HG02678 (cell line): ENCODE data around the gene STAT5B.

Experiments used
- ATAC-seq: cut with Tn5 transposase; IDR thresholded peaks from one replicate; pipeline ENCODE4 v1.9.1; 2021; ENCODE audit warnings: mild to moderate bottlenecking, moderate library complexity; ENCODE audit not compliant: unreplicated experiment

The STAT5B gene

DNA sequence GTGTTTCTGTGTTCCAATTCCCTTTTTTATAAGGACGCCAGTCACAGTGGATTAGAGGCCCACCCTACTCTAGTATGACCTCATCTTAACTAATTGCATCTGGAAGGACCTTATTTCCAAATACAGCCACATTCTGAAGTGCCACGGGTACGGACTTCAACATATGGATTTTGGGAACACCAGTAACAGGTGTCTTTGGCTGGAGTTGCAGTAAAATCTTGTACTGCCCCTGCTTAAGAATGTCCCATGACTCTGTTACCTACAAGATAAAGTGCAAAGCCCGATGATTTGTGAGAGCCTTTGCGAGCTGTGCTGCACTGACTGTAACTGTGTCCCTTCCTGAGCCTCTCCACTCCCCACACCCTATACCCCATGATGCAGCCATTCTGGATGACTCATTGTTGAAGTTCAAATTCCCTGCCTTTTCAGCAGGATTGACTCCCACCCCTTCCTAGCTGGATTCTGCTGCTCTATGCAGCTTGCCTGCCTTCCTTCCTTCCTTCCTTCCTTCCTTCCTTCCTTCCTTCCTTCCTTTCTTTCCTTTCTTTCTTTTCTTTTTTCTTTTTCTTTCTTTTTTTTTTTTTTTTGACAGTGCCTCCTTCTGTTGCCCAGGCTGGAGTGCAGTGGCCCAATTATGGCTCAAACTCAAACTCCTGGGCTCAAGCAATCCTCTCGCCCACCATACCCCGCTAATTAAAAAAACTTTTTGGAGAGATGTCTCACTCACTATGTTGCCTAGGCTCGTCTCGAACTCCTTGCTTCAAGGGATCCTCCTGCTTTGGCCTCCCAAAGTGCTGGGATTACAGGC, 93.1 kb downstream of the STAT5B start:
- no peak for ATAC-seq

DNA sequence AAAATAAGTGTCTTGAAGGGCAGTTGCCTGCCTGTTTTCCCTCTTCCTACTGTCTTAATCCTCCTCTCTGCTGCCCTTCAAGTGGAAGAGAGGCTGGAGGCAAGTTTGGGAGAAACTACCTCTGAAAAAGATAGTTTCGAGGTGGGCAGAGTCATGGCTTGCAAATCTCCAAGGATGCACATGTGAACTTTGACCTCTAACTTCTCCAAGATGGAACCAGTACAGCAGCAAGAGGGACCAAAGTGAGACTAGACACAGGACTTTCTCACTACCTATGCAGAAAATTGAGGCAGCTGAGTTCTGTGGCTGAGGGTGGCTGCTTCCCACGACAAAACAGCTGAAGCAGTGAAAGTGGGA, 94.4 kb downstream of the STAT5B start:
- ATAC-seq, result no peak

DNA sequence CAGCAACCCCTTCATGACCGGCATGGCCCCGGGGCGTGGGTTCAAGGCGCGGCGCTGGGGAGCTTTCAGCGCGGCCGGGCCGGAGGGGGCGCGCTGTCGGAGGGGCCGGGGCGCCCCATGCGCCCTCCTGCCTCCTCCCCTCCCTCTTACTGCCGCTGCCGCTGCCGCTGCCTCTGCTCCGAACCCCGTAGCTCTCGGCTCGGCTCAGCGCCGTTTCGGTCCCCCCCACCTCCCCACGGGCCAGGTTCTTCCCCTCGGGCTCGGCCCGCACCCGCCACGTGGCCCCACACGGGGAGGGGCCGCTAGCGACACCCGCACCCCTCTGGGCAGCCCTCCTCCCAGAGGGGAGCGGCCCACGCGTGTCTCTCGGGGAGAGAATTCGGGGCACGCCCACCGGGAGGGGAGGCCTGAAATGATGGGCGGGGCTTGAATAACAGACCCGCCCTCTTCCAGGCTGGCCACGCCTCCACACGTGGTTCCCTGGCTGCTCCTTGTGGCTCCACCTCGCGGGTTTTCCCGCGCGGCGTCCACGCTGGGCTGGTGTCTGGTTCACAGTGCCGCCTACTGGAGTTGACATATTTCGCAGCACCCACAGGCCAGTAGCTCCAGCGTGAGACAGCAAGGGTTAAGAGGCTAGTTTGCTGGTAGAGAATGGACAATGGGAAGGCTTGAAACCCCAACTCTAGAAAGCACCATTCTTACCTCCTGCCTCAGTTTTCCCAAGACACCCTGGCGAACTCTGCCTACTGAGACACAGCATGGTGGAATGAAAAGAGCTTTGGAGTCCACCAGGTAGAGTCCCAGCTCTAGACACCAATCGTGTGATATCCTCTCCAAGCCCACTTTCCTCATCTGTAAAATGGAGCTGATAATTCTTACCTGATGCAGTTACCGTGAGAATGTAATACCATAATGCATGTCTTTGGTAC, 95.0 kb downstream of the STAT5B start, which contains the start of gene KCNH4:
TSS of gene KCNH4 (minus strand) at position 221 of the 929 bp plus-strand sequence. CDS start at position 24, 197 bp downstream.
- peak; percentile 45 for ATAC-seq

DNA sequence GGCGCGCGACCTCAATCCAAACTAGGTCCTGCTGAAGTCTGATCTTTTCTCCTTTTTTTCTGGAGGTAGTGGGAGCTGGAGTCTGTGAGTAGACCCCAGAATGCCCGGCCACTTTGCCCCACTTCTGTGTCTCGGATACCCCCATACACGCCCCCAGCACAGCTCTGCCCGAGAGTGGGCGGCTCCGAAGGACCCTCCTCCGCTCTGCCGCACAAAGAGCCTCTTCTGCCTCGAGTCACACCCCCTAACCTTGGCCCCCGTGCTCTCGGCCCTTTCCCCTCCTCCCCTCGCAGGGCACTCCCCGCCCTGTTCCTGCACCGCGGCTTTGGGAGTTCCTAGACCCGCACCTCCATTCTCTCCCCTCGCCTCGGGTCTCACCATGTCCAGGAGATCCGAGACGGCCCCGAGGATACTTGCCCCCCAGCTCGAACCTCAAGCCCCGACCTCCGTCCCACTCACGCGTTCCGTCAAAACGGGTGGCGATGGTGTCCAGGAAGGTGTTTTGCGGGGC, 95.7 kb downstream of the STAT5B start:
- ATAC-seq, result no peak

DNA sequence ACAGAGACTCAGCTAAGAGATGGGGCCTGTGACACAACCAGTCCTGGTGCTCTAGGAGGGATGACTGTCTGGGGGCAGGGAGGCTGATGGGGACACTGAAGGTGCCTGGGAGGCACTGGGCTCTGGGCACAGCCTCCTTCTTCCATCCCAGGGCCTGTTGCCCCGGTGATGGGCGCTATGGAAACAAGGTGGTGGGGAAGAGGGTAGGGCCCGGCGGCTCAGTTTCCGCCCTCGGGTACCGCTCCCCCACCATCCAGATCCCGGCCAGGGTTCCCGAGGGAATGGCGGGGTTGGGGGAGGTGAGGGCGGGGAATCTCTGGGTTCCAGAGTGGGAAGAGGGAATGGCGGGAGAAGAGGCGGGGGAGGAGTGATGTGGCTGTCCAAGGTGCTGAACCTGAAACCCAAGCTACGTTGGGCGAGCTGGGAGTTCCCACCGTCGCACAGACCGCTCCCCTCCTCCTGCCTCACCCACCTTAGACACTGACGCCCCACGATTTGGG, 96.2 kb downstream of the STAT5B start:
- ATAC-seq, result no peak

DNA sequence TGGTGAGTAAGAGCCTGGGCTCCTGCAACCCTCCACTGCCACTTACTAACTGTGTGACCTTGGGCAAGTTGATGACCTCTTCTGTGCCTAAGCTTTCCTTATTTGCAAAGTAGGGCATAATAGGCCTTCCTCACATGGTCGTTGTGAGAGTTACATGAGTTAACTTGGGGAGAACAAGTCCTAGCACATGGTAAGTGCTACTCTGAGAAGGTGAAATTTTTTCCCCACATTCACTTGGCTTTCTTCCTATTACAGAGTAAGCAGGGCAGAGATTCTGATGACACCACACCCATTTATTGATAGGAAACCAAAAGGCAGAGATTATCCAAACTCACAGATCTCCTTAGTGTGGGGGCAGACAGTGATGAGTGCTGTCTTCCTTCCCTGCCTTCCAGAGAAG, 96.9 kb downstream of the STAT5B start:
- ATAC-seq, result no peak

DNA sequence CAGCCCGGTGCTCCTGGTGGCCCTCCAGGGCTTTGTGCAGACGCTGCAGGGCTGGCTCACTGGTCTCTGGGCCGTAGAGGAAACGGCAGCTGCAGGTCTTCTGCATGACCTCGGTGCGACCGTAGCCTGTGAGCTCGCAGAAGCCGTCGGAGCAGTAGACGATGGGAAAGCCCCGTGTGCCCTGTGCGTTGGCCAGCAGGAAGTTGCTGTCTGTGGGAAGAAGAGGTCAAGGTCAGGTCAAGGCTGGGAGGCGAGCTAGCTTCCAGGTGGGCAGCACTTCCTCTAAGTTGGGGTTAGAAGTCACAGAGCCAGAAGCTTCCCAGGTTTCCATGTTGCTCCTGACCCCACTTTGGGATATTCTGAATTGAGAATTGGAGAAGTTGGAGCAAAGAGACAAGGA, 97.4 kb downstream of the STAT5B start:
- ATAC-seq, result no peak

DNA sequence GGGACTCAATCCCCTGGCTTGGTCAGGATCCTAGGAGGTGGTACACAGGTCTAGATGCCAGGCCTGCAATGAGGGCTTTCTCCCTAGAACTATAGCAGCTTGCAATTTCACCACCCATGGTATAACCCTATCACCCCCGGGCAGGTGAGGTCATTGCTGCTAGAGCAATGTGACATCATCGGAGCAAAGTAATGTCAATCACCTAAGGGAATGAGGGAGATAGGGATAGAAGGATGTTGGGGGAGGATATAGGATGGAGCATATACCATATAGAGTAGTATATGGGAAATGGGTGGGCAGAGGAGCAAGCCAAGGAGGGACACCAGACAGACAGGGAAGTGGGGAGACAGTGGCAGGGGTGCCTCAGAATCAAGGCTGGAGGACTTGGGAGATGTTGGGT, 98.5 kb downstream of the STAT5B start:
- ATAC-seq, result no peak

DNA sequence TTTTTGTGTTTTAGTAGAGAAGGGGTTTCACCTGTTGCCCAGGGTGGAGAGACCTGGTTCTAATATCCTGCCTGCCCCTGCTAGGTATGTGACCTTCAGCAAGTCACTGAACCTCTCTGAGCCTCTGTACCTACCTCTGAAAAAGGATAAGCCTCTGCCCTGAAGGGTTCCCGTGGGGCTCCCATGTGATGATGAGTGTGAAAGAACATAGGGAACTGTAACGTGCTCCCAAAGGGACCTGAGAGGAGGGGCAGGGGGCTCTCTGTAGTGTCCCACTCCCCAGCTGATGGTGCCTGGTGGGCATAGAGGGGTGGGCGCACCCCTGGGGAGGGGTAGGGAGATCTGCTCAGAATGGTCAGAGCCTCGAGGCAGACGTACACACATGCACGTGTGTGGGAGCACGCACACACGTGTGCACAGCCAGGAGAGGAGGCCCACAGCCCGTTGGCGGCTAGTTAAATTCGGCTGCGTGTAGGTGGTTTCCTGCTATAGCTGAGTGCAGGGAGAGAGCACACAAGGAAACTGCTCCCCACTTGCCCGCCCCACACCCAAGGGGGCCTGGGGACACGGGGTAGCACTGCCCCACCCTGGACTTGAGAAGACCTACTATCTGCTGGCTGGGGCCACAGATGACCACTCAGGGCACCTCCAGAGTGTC, 101.9 kb downstream of the STAT5B start:
- no peak for ATAC-seq

DNA sequence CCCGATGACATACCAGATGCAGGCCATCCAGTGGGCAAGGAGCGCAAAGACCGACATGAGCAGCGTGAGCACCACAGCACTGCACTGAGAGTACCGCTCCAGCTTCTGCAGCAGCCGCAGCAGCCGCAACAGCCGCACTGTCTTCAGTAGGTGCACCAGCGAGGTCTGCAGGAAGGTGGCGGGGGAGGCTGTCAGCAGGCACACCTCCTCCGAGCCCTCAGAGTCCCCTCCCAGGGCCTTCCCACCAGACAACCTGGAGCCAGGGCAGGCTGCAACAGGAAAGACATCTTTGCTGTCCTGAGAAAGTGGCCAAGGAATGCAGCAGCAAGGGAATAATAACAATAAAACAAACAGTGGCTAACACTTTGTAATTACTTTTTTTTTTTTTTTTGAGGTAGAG, 104.4 kb downstream of the STAT5B start:
- no peak for ATAC-seq

DNA sequence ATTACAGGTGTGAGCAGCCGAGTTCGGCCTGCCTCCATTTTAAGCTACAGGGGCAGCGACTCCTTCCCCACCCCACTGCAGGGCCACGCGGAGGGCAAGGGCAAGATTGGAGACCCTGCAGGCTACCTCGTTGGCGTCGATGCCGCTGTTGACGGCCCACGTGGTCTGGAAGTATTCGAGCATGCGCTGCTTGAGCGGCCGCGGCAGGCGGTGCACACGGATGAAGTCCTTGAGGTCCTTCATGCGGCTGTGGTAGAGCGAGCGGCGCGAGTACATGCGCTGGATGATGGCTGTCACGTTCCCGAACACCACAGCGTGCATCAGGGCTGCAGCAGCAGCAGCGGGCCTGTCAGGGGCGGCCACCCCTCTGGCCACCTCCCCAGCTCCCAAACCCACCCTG, 106.8 kb downstream of the STAT5B start:
- no peak for ATAC-seq

DNA sequence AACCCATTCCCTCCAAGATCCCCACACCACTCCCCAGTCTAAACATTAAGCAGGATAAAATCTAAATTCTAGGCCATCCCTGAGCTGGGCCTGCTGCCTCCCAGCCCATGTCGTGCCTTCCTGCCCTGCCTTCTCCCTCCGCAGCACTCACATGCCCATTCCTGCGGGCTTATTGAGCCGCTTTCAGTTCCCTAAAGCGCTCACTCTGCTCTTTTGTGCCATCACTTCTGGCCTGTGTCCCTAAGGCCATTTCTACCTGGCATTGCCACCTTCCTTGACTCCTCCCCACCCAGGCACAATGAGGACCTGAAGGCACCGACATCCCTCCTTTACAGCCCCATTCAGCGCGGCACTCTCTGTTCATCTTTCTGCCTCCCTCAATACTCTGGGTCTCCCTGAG, 108.4 kb downstream of the STAT5B start:
- ATAC-seq, result no peak

DNA sequence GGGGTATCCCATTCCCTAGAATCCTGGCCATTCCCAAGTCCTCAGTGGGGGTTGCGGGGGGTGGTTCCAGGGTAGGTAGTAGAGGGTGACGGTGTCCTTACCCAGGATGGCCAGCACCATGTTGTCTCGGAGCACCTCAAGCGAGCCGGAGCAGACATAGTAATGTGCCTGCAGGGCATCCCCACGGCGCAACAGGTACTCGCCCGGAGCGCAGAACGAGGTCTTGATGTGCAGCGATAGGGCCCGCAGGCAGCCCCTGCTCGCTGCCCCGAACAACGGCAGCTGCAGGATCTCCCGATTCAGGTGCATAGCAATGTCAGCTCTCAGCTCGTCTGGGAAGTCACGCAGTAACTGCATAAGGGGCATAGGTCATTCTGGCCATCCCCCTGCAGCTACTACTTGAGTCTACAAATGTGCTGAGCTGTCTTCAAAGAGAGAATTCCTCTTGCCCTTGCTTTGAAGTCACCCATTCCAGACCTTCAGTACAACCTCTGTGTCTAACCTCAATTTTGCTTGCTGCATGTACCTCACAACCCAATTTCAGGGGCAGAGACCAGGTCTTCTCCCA, 109.9 kb downstream of the STAT5B start:
- ATAC-seq, result no peak

DNA sequence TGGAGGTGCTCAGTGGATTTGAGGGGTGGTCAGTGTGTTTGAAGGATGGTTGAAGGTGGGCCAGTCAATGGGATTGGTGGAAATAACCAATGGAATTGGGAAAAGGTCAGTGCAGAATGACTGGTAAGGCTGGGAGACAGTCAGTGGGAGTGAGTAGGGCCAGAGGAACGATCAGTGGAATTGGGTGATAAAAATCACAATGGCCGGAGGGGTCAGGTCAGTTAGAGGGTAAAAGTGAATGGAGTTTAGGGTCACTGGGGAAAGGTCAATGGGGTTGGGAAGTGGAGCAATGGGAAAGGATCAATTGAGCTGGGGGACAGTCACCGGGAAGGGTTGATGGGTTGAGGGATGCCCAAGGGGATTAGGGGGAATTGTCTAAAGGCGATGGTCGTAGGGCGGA, 110.4 kb downstream of the STAT5B start:
- ATAC-seq, result no peak

DNA sequence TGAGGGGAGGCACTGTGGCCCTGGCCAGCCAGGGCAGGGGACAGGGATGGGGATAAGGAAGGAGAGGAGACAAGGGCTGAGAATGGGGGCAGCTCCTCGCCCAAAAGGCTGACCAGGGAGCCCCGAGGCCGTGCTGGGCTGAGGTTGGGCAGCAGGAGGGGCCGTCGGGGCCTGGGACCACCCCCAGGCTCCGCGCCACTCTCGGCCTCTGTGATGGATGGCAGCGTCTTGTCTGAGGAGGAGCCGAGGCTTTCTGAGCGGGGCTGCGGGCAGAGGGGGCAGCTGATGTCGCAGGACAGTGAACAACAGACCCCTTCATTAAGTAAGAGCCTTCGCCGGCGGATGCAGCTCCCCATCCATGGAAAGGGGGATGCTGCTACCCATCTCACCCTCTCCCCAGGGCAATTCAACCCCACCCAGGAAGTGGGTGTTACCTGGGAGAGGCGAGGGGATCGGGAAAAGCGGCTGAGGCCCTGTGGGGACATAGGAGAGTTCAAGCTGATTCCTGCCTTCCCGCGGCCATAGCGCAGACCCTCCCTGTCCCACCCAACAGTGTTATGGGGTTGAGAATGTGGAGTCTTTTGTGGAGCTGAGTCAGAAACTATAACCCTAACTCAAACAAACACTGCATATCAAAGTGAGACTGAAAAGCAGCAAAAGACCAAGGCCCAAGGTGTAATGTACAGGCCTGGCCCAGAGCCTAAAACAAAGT, 112.3 kb downstream of the STAT5B start:
- no peak for ATAC-seq

DNA sequence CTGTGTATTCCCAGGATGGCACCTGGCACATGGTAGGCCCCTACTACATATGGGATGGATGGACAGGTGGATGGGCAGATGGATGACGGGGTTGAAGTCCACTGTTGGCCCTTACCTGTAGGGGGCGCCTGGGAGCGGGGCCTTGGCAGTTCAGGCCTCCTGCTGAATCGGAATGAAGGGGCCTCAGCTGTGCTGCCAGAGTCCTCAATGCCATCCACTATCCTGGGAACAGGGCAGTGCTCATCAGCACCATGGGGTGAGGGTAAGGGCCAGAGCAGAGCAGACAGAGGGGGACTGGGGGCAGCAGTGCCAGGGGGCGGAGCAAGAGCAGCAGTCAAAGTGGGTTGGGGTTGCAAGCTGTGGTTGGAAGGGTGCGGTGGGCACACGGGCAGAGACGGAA, 113.1 kb downstream of the STAT5B start:
- ATAC-seq, result no peak

DNA sequence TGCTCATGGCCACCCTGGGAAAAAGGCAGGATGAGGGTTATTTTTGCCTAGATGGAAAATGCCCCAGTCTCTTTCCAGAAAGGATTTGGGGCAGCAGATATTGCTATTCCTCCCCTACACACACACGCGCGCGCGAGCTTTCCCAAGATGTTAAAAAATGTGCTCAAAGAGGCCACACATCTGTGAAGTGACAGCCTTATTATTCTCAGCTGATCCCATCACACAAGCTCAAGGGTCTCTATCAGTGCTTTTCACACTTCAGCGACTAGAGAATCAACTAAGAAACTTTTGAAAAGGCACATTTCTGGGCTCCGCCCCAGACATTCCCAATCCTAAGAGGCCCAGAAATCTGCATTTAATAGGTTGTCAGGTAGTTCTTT, 115.7 kb downstream of the STAT5B start:
- no peak for ATAC-seq

DNA sequence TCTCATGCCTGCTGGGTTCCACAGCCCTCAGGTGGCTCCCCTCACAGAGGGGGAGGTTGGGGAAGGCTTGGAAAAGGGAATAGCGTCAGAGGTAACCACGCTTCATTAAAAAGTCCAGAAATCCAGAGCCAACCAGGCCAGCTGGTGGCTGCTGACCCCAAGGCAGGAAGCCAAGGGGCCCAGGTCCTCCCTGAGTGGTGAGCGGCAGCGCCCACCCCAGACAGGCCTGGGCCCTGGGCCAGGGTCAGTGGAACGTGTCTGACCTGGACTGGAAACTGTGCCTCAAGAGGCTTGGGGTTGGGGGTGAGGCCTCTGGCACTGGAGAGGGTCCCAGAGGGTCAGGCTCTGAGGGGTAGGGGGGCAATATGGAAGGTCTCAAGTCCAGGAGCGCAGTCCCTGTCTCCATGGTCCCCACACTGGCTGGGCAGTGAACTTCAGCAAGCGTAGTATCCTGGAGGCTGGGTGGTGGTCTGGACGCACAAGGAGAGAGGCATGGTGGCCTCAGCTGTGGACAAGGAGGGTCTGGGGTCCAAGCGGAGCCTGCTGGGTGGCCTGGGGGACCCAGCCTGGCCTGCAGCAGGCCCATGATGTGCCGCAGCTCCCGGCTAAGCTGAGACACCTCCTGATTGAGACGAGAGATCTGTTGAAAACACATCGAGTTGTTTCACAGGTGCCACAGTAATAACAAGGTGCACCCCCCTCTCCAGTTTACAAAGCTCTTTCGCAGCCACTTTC, 116.2 kb downstream of the STAT5B start:
- no peak for ATAC-seq

DNA sequence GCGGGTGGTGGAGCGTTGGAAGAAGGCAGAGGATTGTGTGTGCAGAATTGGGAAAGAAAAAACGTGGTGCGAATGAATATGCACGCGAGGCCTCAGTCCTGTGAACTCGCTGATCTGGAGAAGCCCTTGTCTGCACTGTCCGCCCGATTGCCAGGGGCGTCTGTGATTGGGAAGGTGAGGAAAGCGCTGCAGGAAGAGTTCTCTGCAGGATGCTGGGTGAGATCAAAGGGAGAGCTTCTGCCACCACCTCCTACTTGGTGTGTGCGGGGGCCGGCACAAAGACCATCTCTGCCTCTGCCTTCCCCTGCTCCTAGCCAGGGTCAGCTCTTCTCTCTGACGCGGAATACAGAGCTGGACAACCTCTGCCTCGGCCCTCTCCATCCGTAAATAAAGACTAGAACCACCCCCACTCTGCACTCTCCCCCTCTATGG, 120.6 kb downstream of the STAT5B start:
- no peak for ATAC-seq
